H1 (cell line): ENCODE data around the gene ASCL1. TPM values are rescaled to one million over a fixed set of nuclear protein-coding genes. Genes with fewer than 3 reads are reported as not detected.

Experiments
- CBX8 ChIP-seq: fragments of 300-800, 300-1000 bp; sonication (generic); IDR thresholded peaks from 2 replicates; pipeline ENCODE4 v1.7.1; 2016; ENCODE audit warnings: low read depth, low read length, borderline replicate concordance
- CHD1 ChIP-seq: IDR thresholded peaks from 2 replicates; pipeline ENCODE4 v1.6.1; 2012; ENCODE audit warnings: low read depth, low read length, improper control_type of control experiment
- NRF1 ChIP-seq: IDR thresholded peaks from 2 replicates; pipeline ENCODE4 v1.6.1; 2011; ENCODE audit warnings: mild to moderate bottlenecking, low read depth, low read length, improper control_type of control experiment
- RBBP5 ChIP-seq: IDR thresholded peaks from 2 replicates; pipeline ENCODE4 v1.7.1; 2012; ENCODE audit warnings: low read depth, mild to moderate bottlenecking, inconsistent platforms, low read length, moderate library complexity, borderline replicate concordance
- RFX5 ChIP-seq: IDR thresholded peaks from 2 replicates; pipeline ENCODE4 v1.6.1; 2011; ENCODE audit warnings: low read depth, low read length, improper control_type of control experiment, borderline replicate concordance
- RXRA ChIP-seq: IDR thresholded peaks from 2 replicates; pipeline ENCODE4 v1.6.1; 2011; ENCODE audit warnings: low read depth, mild to moderate bottlenecking, low read length, moderate library complexity; ENCODE audit not compliant: insufficient read depth
- SP1 ChIP-seq: IDR thresholded peaks from 2 replicates; pipeline ENCODE4 v1.6.1; 2011; ENCODE audit warnings: low read depth, low read length
- TEAD4 ChIP-seq: IDR thresholded peaks from 2 replicates; pipeline ENCODE4 v1.6.1; 2012; ENCODE audit warnings: low read depth, low read length, inconsistent platforms, mixed read lengths
- polyA plus RNA-seq, 7 experiments: library from polyadenylated mRNA; depleted of rRNA in 3 of 7; stranded (reverse) in 5 of 7; unstranded in 2 of 7; fragments of >200 nt in 5 of 7; fragments of 200-250 nt in 2 of 7; gene quantifications; 1 replicate in 5 of 7; 2 replicates in 1 of 7; 4 replicates in 1 of 7; pipeline versions ENCODE4 v1.2.1 to v1.2.3, GENCODE V29; 2011 to 2013; ENCODE audit warnings: missing spikeins in 2 of 7, mixed read lengths in 2 of 7
- total RNA-seq: library from RNA; stranded (reverse); fragmentation: NEBNext Ultra II Directional; extraction: Animal tissue kit (Norgen Biotek cat#: 25700); gene quantifications from 2 replicates; pipeline ENCODE4 v1.2.1, GENCODE V29; 2021
- TF ChIP-seq, protein P1 (sequence below): fragments of 300-600 bp; sonication (generic); IDR thresholded peaks from 2 replicates; pipeline ENCODE4 v1.7.1; 2012; ENCODE audit warnings: low read length, moderate library complexity, mild to moderate bottlenecking, inconsistent platforms; ENCODE audit not compliant: insufficient replicate concordance
- TF ChIP-seq, protein P2 (sequence below): IDR thresholded peaks from 2 replicates; pipeline ENCODE4 v1.6.1; 2012; ENCODE audit warnings: inconsistent platforms

ASCL1 gene
- total and polyA plus RNA-seq, 2 of the 8 experiments (the other 6 are each of a cell fraction or from before 2014, with no cell fraction given) = 0.12 TPM; not detected in 1

DNA sequence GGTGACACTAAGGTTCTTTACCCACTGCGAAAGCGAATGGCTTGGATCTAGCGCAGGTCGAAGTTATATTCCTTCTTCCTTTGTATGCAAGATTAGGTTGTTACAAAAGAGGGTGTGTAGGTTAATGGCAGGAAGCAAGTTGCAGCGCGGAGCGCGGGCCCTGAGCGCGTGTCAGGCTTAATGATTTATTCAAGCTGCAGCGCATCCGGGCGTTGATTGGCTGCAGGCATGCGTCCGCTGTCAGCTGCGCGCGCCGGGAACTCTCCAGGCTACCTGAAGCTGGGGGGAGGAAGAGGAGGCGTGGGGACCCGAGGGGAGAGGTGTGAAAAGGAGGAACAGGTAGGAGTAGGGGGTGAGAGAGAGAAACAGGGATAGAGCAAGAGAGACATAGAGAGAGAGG, 7.4 kb downstream of the ASCL1 start (continued):
- TF ChIP-seq, protein P1, sequence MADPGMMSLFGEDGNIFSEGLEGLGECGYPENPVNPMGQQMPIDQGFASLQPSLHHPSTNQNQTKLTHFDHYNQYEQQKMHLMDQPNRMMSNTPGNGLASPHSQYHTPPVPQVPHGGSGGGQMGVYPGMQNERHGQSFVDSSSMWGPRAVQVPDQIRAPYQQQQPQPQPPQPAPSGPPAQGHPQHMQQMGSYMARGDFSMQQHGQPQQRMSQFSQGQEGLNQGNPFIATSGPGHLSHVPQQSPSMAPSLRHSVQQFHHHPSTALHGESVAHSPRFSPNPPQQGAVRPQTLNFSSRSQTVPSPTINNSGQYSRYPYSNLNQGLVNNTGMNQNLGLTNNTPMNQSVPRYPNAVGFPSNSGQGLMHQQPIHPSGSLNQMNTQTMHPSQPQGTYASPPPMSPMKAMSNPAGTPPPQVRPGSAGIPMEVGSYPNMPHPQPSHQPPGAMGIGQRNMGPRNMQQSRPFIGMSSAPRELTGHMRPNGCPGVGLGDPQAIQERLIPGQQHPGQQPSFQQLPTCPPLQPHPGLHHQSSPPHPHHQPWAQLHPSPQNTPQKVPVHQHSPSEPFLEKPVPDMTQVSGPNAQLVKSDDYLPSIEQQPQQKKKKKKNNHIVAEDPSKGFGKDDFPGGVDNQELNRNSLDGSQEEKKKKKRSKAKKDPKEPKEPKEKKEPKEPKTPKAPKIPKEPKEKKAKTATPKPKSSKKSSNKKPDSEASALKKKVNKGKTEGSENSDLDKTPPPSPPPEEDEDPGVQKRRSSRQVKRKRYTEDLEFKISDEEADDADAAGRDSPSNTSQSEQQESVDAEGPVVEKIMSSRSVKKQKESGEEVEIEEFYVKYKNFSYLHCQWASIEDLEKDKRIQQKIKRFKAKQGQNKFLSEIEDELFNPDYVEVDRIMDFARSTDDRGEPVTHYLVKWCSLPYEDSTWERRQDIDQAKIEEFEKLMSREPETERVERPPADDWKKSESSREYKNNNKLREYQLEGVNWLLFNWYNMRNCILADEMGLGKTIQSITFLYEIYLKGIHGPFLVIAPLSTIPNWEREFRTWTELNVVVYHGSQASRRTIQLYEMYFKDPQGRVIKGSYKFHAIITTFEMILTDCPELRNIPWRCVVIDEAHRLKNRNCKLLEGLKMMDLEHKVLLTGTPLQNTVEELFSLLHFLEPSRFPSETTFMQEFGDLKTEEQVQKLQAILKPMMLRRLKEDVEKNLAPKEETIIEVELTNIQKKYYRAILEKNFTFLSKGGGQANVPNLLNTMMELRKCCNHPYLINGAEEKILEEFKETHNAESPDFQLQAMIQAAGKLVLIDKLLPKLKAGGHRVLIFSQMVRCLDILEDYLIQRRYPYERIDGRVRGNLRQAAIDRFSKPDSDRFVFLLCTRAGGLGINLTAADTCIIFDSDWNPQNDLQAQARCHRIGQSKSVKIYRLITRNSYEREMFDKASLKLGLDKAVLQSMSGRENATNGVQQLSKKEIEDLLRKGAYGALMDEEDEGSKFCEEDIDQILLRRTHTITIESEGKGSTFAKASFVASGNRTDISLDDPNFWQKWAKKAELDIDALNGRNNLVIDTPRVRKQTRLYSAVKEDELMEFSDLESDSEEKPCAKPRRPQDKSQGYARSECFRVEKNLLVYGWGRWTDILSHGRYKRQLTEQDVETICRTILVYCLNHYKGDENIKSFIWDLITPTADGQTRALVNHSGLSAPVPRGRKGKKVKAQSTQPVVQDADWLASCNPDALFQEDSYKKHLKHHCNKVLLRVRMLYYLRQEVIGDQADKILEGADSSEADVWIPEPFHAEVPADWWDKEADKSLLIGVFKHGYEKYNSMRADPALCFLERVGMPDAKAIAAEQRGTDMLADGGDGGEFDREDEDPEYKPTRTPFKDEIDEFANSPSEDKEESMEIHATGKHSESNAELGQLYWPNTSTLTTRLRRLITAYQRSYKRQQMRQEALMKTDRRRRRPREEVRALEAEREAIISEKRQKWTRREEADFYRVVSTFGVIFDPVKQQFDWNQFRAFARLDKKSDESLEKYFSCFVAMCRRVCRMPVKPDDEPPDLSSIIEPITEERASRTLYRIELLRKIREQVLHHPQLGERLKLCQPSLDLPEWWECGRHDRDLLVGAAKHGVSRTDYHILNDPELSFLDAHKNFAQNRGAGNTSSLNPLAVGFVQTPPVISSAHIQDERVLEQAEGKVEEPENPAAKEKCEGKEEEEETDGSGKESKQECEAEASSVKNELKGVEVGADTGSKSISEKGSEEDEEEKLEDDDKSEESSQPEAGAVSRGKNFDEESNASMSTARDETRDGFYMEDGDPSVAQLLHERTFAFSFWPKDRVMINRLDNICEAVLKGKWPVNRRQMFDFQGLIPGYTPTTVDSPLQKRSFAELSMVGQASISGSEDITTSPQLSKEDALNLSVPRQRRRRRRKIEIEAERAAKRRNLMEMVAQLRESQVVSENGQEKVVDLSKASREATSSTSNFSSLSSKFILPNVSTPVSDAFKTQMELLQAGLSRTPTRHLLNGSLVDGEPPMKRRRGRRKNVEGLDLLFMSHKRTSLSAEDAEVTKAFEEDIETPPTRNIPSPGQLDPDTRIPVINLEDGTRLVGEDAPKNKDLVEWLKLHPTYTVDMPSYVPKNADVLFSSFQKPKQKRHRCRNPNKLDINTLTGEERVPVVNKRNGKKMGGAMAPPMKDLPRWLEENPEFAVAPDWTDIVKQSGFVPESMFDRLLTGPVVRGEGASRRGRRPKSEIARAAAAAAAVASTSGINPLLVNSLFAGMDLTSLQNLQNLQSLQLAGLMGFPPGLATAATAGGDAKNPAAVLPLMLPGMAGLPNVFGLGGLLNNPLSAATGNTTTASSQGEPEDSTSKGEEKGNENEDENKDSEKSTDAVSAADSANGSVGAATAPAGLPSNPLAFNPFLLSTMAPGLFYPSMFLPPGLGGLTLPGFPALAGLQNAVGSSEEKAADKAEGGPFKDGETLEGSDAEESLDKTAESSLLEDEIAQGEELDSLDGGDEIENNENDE = no peak
- TF ChIP-seq, protein P2, sequence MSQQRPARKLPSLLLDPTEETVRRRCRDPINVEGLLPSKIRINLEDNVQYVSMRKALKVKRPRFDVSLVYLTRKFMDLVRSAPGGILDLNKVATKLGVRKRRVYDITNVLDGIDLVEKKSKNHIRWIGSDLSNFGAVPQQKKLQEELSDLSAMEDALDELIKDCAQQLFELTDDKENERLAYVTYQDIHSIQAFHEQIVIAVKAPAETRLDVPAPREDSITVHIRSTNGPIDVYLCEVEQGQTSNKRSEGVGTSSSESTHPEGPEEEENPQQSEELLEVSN = peak; percentile 79
- TF ChIP-seq RXRA (no peak), NRF1 (no peak), RFX5 (no peak), CBX8 (no peak), RBBP5 (no peak), SP1 (no peak), CHD1 (no peak), TEAD4 (0 out of 2 replicates have a peak, but pooled peaks have one; percentile 11)
